ENCODE data around the gene RASIP1. TPM values are rescaled to one million over a fixed set of nuclear protein-coding genes. Genes with fewer than 3 reads are reported as not detected.
"Not testable (repeated sequence)": the region's sequence is repeated elsewhere in the genome, so short reads cannot be mapped to it uniquely, and the experiment has no call there.

Gene RASIP1
- total RNA-seq, 1 donor from 2014 or later, result 0.43 TPM

DNA sequence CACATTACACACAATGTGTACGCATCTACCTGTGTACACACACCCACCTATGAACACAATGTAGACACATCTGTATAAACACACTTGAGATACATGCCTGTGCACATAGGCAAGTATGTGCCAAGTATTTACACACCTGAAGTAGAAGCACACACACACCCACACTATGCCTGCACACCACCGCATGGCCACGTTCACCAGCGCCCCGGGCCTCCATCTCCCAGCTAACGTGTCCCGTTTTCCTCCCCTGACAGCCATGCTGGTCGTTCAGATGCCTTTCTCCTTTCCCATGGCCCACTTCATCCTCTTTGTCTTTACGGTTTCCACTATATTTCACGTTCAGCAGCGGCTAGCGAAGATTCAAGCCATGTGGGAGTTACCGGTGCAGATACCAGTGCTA, 37.7 kb downstream of the RASIP1 start:
- Mint-ChIP-seq H3K27me3 (ENCODE audit: unreplicated experiment) (peaks cover 2% of the 10 kb centered on the region), H3K4me3 (ENCODE audit: unreplicated experiment) (no peak overlapping the region), H3K4me1 (ENCODE audit: unreplicated experiment) (peaks cover 4% of the 10 kb centered on the region), H3K9me3 (ENCODE audit: unreplicated experiment) (no peaks in the 10 kb centered on the region), H3K36me3 (ENCODE audit: unreplicated experiment) (peaks cover 2% of the 10 kb centered on the region), H3K27ac (ENCODE audit: unreplicated experiment) (no peak overlapping the region)
- no peak for DNase-seq (ENCODE audit: extremely low spot score, unreplicated experiment)
- TF ChIP-seq, protein P1, sequence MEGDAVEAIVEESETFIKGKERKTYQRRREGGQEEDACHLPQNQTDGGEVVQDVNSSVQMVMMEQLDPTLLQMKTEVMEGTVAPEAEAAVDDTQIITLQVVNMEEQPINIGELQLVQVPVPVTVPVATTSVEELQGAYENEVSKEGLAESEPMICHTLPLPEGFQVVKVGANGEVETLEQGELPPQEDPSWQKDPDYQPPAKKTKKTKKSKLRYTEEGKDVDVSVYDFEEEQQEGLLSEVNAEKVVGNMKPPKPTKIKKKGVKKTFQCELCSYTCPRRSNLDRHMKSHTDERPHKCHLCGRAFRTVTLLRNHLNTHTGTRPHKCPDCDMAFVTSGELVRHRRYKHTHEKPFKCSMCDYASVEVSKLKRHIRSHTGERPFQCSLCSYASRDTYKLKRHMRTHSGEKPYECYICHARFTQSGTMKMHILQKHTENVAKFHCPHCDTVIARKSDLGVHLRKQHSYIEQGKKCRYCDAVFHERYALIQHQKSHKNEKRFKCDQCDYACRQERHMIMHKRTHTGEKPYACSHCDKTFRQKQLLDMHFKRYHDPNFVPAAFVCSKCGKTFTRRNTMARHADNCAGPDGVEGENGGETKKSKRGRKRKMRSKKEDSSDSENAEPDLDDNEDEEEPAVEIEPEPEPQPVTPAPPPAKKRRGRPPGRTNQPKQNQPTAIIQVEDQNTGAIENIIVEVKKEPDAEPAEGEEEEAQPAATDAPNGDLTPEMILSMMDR (IDR thresholded peaks at IDR 0.05), result no peak

DNA sequence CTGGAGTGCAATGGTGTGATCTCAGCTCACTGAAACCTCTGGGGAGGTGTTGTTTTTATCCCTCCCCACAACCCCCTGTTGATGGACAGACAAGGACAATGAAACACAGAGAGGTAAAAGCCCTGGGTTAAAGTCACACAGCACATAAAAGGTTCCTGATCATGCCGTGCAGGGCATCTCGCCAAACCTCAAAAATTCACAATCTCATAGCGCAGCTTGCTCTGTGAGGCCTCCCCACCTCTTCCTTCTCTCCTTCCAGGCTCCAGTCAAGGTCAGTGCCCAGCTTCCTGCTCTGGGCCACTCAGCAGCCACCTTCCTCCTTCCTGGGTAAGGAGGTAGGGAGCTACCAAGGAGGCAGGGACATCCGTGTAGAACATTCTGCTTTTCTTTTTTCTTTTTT, 42.4 kb downstream of the RASIP1 start:
- H3K36me3 Mint-ChIP-seq (ENCODE audit: unreplicated experiment), result peaks cover 2% of the 10 kb centered on the region
- no peak overlapping the region for H3K4me3 Mint-ChIP-seq (ENCODE audit: unreplicated experiment)
- H3K9me3 Mint-ChIP-seq (ENCODE audit: unreplicated experiment), result no peaks in the 10 kb centered on the region
- H3K27ac Mint-ChIP-seq (ENCODE audit: unreplicated experiment), result no peak overlapping the region
- no peak for DNase-seq (ENCODE audit: extremely low spot score, unreplicated experiment)
- H3K4me1 Mint-ChIP-seq (ENCODE audit: unreplicated experiment), result peaks cover 13% of the 10 kb centered on the region
- TF ChIP-seq, protein P1 (IDR thresholded peaks at IDR 0.05), result no peak
- peaks cover 7% of the 10 kb centered on the region for H3K27me3 Mint-ChIP-seq (ENCODE audit: unreplicated experiment)

DNA sequence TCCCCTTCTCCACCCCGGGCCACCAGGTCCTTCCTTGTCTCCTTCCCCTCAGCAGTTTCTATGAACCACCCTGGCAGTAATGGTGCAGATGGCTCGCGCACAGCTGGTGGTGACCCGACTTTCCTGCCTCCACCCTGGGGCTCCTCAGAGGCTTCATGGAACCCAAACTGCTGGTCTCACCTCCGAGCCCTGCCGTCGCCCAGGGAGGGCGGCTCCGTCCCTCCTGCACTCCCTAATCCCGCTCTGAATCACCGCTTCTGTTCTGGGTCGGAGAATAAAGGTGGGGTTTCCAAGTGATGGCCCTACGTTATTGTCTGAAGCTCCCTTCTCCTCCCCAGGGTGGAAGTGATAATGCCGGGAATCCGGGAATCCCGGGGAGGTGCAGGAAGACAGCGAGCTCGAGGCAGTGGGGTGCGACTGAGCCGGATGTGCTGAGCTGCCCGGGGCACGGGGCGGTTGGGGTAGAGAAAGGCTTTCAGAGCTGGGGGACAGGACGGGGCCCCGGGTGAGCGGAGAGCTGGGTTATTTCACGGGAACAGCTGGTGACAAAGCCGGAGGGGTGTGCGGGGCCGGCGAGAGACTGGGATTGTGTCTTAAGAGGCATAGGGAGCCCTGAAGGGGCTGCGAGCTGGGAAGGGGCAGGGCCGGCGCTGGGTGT, 43.9 kb downstream of the RASIP1 start:
- Mint-ChIP-seq H3K9me3 (ENCODE audit: unreplicated experiment) (no peaks in the 10 kb centered on the region), H3K27ac (ENCODE audit: unreplicated experiment) (peak overlapping the region; percentile 9), H3K36me3 (ENCODE audit: unreplicated experiment) (no peaks in the 10 kb centered on the region), H3K27me3 (ENCODE audit: unreplicated experiment) (peaks cover 7% of the 10 kb centered on the region), H3K4me3 (ENCODE audit: unreplicated experiment) (peak overlapping the region; percentile 47), H3K4me1 (ENCODE audit: unreplicated experiment) (peaks cover 13% of the 10 kb centered on the region)
- no peak for DNase-seq (ENCODE audit: extremely low spot score, unreplicated experiment)
- TF ChIP-seq, protein P1 (IDR thresholded peaks at IDR 0.05), result no peak

DNA sequence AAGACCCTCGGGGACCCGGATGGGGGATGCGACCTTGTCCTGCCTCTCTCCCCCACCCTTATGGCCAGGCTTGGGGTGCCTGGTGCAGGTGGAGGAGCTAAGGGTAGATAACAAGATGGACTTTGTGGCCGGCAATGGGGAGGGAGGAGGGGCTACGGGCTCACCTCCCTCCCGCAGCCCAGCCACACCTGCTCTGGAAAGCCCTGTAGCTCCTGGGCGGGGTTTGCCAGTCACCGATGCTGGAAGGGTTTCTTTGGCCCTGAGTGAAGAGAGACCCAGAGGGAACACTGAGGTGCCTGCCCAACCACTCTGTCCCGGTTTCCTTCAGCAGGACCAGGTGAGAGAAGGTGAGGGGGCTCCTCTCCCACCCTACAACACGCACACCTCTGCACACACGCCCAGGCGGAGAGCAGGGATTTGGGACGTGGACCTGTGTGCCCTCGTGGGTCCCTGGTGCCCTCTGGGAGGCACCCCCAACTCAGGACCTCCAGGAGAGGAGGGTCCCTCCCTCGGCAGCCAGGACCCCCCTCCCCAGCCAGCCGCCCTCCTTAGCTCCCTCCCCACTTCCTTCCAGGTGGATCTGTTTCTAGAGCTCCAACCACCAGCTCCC, 44.6 kb downstream of the RASIP1 start, which contains the start of gene FUT2:
TSS of gene FUT2 (plus strand) at position 229 of the 610 bp plus-strand sequence. CDS start 6,986 bp downstream, outside the sequence.
- Mint-ChIP-seq H3K27ac (ENCODE audit: unreplicated experiment) (peak within 1 kb of the TSS; percentile 9), H3K36me3 (ENCODE audit: unreplicated experiment) (no peaks in the 10 kb centered on the region), H3K9me3 (ENCODE audit: unreplicated experiment) (no peaks in the 10 kb centered on the region), H3K4me3 (ENCODE audit: unreplicated experiment) (peak within 1 kb of the TSS; percentile 47), H3K27me3 (ENCODE audit: unreplicated experiment) (peaks cover 7% of the 10 kb centered on the region), H3K4me1 (ENCODE audit: unreplicated experiment) (peaks cover 13% of the 10 kb centered on the region)
- no peak for DNase-seq (ENCODE audit: extremely low spot score, unreplicated experiment)
- TF ChIP-seq, protein P1 (IDR thresholded peaks at IDR 0.05), result no peak

DNA sequence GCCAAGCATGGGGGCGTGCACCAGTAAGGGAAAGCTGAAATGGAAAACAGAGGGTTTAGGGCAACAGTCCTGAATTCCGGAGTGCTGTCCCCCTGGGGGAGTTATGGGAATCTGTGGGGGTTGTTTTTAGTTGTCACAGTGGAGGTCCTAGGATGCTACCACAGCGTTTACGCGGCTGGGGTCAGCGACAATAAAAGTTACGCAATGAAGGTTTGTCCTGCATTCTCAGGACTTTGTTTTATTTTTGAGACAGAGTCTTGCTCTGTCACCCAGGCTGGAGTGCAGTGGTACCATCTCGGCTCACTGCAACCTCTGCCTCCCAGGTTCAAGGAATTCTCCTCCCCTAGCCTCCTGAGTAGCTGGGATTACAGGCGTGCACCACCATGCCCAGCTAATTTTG, 46.8 kb downstream of the RASIP1 start:
- H3K4me3 Mint-ChIP-seq (ENCODE audit: unreplicated experiment), result not testable (repeated sequence)

More for the DNA sequence above, 46.8 kb downstream of the RASIP1 start:
- not testable (repeated sequence) for H3K27ac Mint-ChIP-seq (ENCODE audit: unreplicated experiment); H3K36me3 Mint-ChIP-seq (ENCODE audit: unreplicated experiment); H3K9me3 Mint-ChIP-seq (ENCODE audit: unreplicated experiment); DNase-seq (ENCODE audit: extremely low spot score, unreplicated experiment); H3K27me3 Mint-ChIP-seq (ENCODE audit: unreplicated experiment)
- peaks cover 13% of the 10 kb centered on the region for H3K4me1 Mint-ChIP-seq (ENCODE audit: unreplicated experiment)
